ENCODE results near the gene HEXD.

HEXD gene

GRCh38 chr17:82407255-82407654 is 10.9 kb upstream of the HEXD start:
- ATAC-seq: peak; percentile 42; the same call in 2 of the 3 replicates
- TF ChIP-seq ISL1 (CRISPR knock-in tag; IDR thresholded peaks at IDR 0.05) (no peak), SNAI2 (CRISPR knock-in tag; IDR thresholded peaks at IDR 0.05) (no peak), POU6F1 (CRISPR knock-in tag; IDR thresholded peaks at IDR 0.05; ENCODE audit: borderline replicate concordance, low read depth) (no peak), TSHZ2 (CRISPR knock-in tag; IDR thresholded peaks at IDR 0.05) (no peak), CSDC2 (CRISPR knock-in tag; IDR thresholded peaks at IDR 0.05) (no peak), OSR1 (CRISPR knock-in tag; IDR thresholded peaks at IDR 0.05) (no peak)

- TF ChIP-seq PATZ1 (CRISPR knock-in tag; IDR thresholded peaks at IDR 0.05; ENCODE audit: borderline replicate concordance): no peak
- TF ChIP-seq ZFP3 (CRISPR knock-in tag; IDR thresholded peaks at IDR 0.05): no peak
- TF ChIP-seq ESRRG (CRISPR knock-in tag; IDR thresholded peaks at IDR 0.05): no peak
- TF ChIP-seq CREB5 (CRISPR knock-in tag; IDR thresholded peaks at IDR 0.05; ENCODE audit: low read depth): no peak
- TF ChIP-seq TOX (CRISPR knock-in tag; IDR thresholded peaks at IDR 0.05; ENCODE audit: borderline replicate concordance): no peak
- no peak for TF ChIP-seq SNAI2 (CRISPR knock-in tag; IDR thresholded peaks at IDR 0.05)
- no peak for TF ChIP-seq PPARA (CRISPR knock-in tag; IDR thresholded peaks at IDR 0.05; ENCODE audit: borderline replicate concordance)
- TF ChIP-seq ZFP30 (CRISPR knock-in tag; IDR thresholded peaks at IDR 0.05): no peak
- no peak for TF ChIP-seq OSR1 (CRISPR knock-in tag; IDR thresholded peaks at IDR 0.05)
- no peak for TF ChIP-seq TCF4 (CRISPR knock-in tag; IDR thresholded peaks at IDR 0.05; ENCODE audit: borderline replicate concordance)
- no peak for TF ChIP-seq ARNTL (CRISPR knock-in tag; IDR thresholded peaks at IDR 0.05; ENCODE audit: borderline replicate concordance, low read depth)
- no peak for ATAC-seq
These were observed 9.7 kb upstream of the HEXD start for GRCh38 chr17:82408288-82408937.

GRCh38 chr17:82408938-82409318 is 9.2 kb upstream of the HEXD start:
- TF ChIP-seq PATZ1 (CRISPR knock-in tag; IDR thresholded peaks at IDR 0.05; ENCODE audit: borderline replicate concordance) (no peak), ZNF70 (CRISPR knock-in tag; IDR thresholded peaks at IDR 0.05) (no peak), TSHZ2 (CRISPR knock-in tag; IDR thresholded peaks at IDR 0.05) (no peak), GLIS3 (CRISPR knock-in tag; IDR thresholded peaks at IDR 0.05) (no peak), POU6F1 (CRISPR knock-in tag; IDR thresholded peaks at IDR 0.05; ENCODE audit: borderline replicate concordance, low read depth) (no peak)
- ATAC-seq: no peak
